Adipocyte (in vitro differentiated cells): ENCODE results near the gene FAM240A.

ENCODE experiments used
- DNase-seq: peaks from one replicate; pipeline ENCODE4 v3.0.0-alpha.2; 2015; ENCODE audit warnings: low read depth
- H3K27me3 ChIP-seq: replicated peaks from 2 replicates; pipeline ENCODE4 v1.7.0; 2013; ENCODE audit warnings: mild to moderate bottlenecking, low read length, moderate library complexity; ENCODE audit not compliant: control insufficient read depth, insufficient read depth
- H3K36me3 ChIP-seq: 2 replicates; pipeline ENCODE4 v1.7.0; 2013; ENCODE audit warnings: low read length, mild to moderate bottlenecking, moderate library complexity; ENCODE audit not compliant: control insufficient read depth, insufficient read depth, severe bottlenecking
- H3K4me1 ChIP-seq: 2 replicates; pipeline ENCODE4 v1.7.0; 2013; ENCODE audit warnings: mild to moderate bottlenecking, low read length, moderate library complexity; ENCODE audit not compliant: control insufficient read depth, insufficient read depth
- H3K4me3 ChIP-seq: 2 replicates; pipeline ENCODE4 v1.7.0; 2013; ENCODE audit warnings: mild to moderate bottlenecking, low read length, moderate library complexity
- H3K9ac ChIP-seq: 2 replicates; pipeline ENCODE4 v1.7.0; 2013; ENCODE audit warnings: mild to moderate bottlenecking, low read length, moderate library complexity
- H3K9me3 ChIP-seq: 2 replicates; pipeline ENCODE4 v1.7.0; 2013; ENCODE audit warnings: mild to moderate bottlenecking, low read length, moderate library complexity; ENCODE audit not compliant: control insufficient read depth

FAM240A gene

DNA sequence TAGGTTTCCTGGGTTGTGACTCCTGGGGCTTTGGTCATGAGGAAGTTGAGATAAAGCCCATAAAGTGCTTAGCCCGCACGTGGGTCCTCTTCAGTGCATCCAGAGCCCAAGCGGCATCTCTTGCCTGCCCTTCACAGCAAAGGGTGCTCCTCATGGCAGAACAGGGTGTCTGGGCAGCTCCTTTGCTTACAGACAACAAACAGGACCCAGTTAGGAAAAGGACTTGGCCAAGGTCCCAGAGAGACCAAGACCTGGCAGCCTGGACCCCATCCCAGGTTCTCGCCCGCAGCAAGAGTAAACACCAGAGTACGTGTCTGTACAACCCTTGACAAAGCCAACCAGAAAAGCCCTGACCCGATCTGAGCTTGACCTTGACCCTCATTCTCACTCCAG lies 54.1 kb downstream of the FAM240A start:
- DNase-seq: no peak
- no peak overlapping the region for H3K4me3 ChIP-seq

GRCh38 chr3:46667061-46667621 lies 54.8 kb downstream of the FAM240A start:
- no peak for DNase-seq
- H3K4me3 ChIP-seq: no peak overlapping the region
- H3K9me3 ChIP-seq: no peaks in the 10 kb centered on the region
- peaks cover 18% of the 10 kb centered on the region for H3K4me1 ChIP-seq
- H3K27me3 ChIP-seq: peaks cover 15% of the 10 kb centered on the region
- H3K36me3 ChIP-seq: no peaks in the 10 kb centered on the region
- no peak overlapping the region for H3K9ac ChIP-seq

More for the DNA sequence above, 54.1 kb downstream of the FAM240A start:
- Histone ChIP-seq H3K9ac (no peak overlapping the region), H3K27me3 (peaks cover 8% of the 10 kb centered on the region), H3K4me1 (peaks cover 21% of the 10 kb centered on the region), H3K9me3 (no peaks in the 10 kb centered on the region), H3K36me3 (no peaks in the 10 kb centered on the region)

- no peak for DNase-seq
- H3K27me3 ChIP-seq: peaks cover 17% of the 10 kb centered on the region
- no peaks in the 10 kb centered on the region for H3K9me3 ChIP-seq
- peaks cover 16% of the 10 kb centered on the region for H3K4me1 ChIP-seq
- no peak overlapping the region for H3K4me3 ChIP-seq
- no peaks in the 10 kb centered on the region for H3K36me3 ChIP-seq
- H3K9ac ChIP-seq: no peak overlapping the region
These were observed 55.3 kb downstream of the FAM240A start for GRCh38 chr3:46667657-46668056.

DNA sequence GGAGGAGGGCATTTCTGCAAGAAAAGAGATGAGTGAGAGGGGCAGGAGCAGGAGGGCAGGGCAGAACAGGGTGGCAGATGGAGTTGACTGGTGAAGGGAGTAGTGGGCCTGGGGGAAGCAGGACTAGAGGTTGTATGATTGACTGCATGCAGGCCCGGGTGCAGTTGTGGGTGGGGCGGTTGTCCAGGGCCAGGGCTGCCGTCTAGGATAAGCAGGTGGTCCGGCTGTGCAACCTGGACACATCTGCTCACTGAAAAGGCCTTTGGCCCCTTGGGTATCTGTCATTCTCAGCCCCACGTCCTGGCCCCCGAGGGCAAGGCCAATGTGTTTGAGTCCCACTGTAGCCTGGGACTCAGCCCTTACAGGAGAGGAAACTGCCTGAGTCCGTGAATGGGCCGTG lies 55.8 kb downstream of the FAM240A start:
- H3K9me3 ChIP-seq: no peaks in the 10 kb centered on the region

GRCh38 chr3:46668591-46668990 lies 56.3 kb downstream of the FAM240A start:
- Histone ChIP-seq H3K9ac (no peak overlapping the region), H3K27me3 (peaks cover 17% of the 10 kb centered on the region), H3K4me3 (no peak overlapping the region), H3K9me3 (no peaks in the 10 kb centered on the region), H3K36me3 (no peaks in the 10 kb centered on the region), H3K4me1 (peaks cover 6% of the 10 kb centered on the region)
- no peak for DNase-seq

More for the DNA sequence above, 55.8 kb downstream of the FAM240A start:
- H3K4me1 ChIP-seq: peaks cover 11% of the 10 kb centered on the region
- no peak overlapping the region for H3K4me3 ChIP-seq
- H3K9ac ChIP-seq: no peak overlapping the region
- peaks cover 17% of the 10 kb centered on the region for H3K27me3 ChIP-seq
- H3K36me3 ChIP-seq: no peaks in the 10 kb centered on the region
- no peak for DNase-seq

DNA sequence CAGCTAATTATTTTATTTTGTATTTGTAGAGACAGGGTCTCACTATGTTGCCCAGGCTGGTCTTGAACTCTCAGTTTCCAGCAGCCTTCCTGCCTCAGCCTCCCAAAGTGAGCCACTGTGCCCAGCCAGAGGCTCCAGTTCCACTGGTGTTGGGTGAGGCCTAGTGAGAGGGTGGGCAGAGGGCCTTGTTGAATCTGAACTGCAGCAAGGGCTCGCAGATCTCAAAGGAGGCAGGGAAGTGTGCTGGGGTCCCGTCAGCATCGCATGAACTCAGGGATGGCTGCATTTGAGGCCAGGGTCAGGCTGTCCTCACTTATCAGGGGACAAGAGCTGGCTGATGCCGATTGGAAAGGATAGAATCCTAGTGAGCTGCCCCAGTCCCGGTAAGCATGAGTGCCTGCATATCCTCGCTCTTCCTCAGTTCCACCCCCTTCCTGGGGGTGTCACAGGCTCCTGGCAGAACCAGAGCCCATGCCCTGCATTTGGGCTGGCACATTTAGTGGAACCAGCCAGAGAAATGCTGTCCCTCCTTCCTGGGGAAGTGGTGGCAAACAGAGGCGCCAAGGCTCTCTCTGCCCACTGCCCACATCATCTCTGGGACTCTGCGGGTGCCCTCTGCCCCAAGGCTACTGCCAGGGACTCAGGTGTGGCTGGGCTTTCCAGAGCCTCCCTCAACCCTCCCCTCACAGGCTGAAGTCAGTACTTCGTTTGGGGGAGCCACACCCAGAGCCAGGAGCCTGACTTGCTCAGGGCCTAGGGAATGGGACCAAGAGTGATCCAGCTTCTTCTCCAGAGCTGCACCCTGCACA lies 57.1 kb downstream of the FAM240A start:
- Histone ChIP-seq H3K9ac (no peak overlapping the region), H3K4me3 (no peak overlapping the region), H3K9me3 (no peaks in the 10 kb centered on the region), H3K4me1 (no peaks in the 10 kb centered on the region), H3K36me3 (no peaks in the 10 kb centered on the region), H3K27me3 (peaks cover 14% of the 10 kb centered on the region)
- no peak for DNase-seq

DNA sequence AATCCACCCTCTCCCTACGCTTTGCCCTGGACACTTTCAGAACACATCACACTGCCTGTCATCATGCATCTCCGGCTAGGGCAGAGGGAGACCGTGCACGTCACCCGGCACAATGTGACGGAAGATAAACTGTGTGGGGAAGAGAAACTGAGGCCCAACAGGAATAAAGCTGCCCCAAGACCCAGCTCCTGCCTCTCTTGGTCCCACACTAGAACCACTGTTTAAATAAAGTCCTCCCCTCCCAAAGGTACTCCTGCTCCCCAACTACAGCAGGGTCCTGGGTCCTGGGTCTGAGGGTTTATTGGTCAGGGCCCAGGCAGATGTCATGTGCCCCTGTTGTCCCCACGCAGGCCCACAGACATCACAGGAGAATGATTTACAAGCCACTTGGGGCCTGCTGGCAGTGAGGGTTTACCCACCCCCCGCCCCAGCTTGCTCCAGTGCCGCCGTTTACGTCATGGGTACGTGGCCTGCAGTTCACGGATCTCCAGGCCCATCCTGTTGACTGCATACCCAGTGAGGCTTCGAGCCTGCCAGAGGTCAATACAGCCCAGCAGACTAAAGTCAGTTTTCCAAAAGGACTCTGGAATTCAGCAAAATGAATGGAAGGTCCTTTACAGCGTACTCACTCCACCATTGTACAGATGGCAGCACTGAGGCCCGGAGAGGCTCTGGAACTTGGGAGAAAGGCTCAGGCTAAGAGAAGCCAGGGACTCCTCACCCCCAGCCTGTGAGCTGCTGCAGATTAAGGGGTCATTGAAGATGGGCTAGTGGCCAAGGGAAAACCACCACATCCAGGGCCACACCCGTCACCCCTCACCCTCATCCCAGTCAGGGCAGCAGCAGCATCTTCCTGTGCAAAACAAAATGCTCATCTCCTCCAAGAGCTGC lies 57.9 kb downstream of the FAM240A start:
- H3K4me1 ChIP-seq: no peaks in the 10 kb centered on the region
- H3K36me3 ChIP-seq: no peaks in the 10 kb centered on the region
- DNase-seq: no peak
- H3K27me3 ChIP-seq: peaks cover 13% of the 10 kb centered on the region
- no peaks in the 10 kb centered on the region for H3K9me3 ChIP-seq
- no peak overlapping the region for H3K9ac ChIP-seq
- no peak overlapping the region for H3K4me3 ChIP-seq

GRCh38 chr3:46670891-46671427 lies 58.6 kb downstream of the FAM240A start:
- Histone ChIP-seq H3K4me1 (peaks cover 3% of the 10 kb centered on the region), H3K4me3 (no peak overlapping the region), H3K36me3 (no peaks in the 10 kb centered on the region), H3K27me3 (peaks cover 13% of the 10 kb centered on the region), H3K9ac (no peak overlapping the region), H3K9me3 (no peaks in the 10 kb centered on the region)
- DNase-seq: no peak

DNA sequence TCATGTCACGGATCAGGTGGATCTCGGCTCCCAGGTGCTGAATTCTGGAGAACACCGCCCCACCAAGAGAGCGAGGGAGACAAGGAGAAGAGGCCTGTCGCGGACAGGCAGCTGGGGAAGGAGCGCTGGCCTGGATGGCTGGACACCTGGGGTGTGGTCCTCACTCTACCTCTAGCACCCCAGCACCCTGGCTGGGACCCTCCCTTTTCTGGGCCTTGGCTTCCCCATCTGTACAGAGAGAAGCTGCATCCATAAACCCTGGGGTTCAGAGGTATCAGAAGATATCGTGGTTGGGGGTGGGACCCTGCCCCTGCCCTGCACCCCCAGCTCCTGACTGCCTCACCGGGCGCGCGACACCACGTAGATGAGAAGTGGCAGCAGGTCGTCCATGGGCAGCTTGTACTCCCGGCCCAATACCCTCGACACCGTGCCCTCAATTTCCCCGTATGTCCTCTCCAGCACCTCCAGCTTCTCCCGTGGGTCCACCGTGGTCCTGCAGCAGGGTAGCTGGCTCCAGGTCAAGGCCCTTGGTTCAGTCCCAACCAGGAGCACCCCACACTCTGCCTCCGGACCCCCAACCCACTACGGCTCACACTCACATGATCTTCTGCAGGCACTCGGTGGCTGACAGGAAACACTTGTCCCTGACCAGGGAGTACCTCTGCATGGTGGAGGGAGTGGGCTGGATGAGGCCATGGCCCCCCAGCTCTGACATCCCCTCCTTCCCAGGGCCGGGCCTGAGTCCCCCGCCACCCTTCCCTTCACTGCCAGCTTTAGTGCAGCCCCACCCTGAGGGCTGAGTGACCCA lies 59.4 kb downstream of the FAM240A start:
- Histone ChIP-seq H3K9ac (no peak overlapping the region), H3K4me1 (peaks cover 7% of the 10 kb centered on the region), H3K36me3 (no peaks in the 10 kb centered on the region), H3K27me3 (peaks cover 13% of the 10 kb centered on the region), H3K4me3 (no peak overlapping the region), H3K9me3 (no peaks in the 10 kb centered on the region)
- no peak for DNase-seq

- H3K9ac ChIP-seq: no peak overlapping the region
- H3K4me1 ChIP-seq: peaks cover 12% of the 10 kb centered on the region
- no peaks in the 10 kb centered on the region for H3K9me3 ChIP-seq
- peaks cover 13% of the 10 kb centered on the region for H3K27me3 ChIP-seq
- no peaks in the 10 kb centered on the region for H3K36me3 ChIP-seq
- DNase-seq: no peak
- H3K4me3 ChIP-seq: no peak overlapping the region
These were observed 60.0 kb downstream of the FAM240A start for GRCh38 chr3:46672349-46672695.
